ENCODE measurements around the gene MFSD2B.
"Not testable (repeated sequence)": the region's sequence is repeated elsewhere in the genome, so short reads cannot be mapped to it uniquely, and the experiment has no call there.

The MFSD2B gene

DNA sequence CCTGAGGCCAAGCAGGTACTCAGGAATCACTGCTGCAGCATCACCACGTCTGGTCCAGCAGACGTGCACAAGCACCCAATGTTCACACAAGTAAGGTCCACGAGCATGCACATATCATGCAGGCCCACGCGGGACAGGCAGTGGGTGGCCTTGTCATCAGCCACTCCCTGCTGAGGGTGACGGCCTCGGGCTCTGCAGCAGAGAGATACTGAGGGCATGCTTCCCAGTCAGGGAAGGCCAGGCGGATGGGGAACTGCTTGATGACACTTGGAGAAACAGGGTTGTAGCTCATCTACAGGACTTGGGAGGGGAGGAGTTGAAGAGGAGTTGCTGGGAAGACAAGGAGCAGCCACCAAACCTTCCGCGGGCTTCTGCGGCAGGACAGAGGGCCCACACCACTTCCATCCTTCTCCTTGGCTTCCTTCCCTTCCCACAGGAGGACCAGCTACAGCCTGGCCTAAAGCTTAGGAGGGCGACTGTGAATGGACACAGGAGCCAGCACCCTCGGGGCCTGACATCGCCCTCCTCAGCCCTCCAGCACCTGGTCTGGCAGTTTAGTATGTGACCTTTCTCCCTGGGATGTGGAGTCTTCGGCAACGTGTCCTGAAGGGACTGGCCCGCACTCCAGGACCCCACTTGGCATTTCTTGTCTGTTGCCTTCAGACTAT is 15.2 kb downstream of the MFSD2B start:
- Mint-ChIP-seq H3K36me3 (ENCODE audit: low read depth) (peaks cover 46% of the 10 kb centered on the region), H3K9me3 (no peaks in the 10 kb centered on the region), H3K27ac (no peak overlapping the region), H3K4me3 (no peak overlapping the region), H3K4me1 (ENCODE audit: low read depth) (no peaks in the 10 kb centered on the region), H3K27me3 (no peaks in the 10 kb centered on the region)
- intact Hi-C loops (cut with micrococcal nuclease): no loop called here

DNA sequence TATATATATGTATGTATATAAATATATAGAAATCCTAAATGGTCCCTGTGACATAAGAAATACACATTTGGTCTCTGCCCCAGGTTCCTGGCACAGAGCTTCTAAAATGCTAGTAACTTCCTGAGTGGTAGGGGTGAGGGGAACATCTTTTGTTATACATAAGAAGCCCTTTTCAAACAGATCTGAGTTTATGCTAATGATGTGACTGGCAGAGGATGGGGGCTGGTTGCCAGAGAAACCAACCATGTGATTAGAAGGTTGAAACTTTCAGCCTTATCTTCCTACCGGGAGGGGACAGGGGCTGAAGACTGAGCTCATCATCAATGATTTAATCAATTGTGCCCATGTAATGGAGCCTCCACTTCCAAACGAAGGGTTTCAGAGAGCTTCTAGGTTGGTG is 16.3 kb downstream of the MFSD2B start:
- intact Hi-C loops (cut with micrococcal nuclease): no loop called here
- Mint-ChIP-seq H3K36me3 (ENCODE audit: low read depth) (peaks cover 57% of the 10 kb centered on the region), H3K9me3 (no peaks in the 10 kb centered on the region), H3K27ac (no peak overlapping the region), H3K4me3 (no peak overlapping the region), H3K4me1 (ENCODE audit: low read depth) (no peaks in the 10 kb centered on the region), H3K27me3 (no peaks in the 10 kb centered on the region)

GRCh38 chr2:24038786-24039499 is 29.1 kb downstream of the MFSD2B start:
- Mint-ChIP-seq H3K27me3 (no peaks in the 10 kb centered on the region), H3K27ac (no peak overlapping the region), H3K9me3 (no peaks in the 10 kb centered on the region), H3K4me3 (no peak overlapping the region), H3K36me3 (ENCODE audit: low read depth) (peaks cover 18% of the 10 kb centered on the region), H3K4me1 (ENCODE audit: low read depth) (no peaks in the 10 kb centered on the region)
- intact Hi-C loops (cut with micrococcal nuclease): no loop called here

DNA sequence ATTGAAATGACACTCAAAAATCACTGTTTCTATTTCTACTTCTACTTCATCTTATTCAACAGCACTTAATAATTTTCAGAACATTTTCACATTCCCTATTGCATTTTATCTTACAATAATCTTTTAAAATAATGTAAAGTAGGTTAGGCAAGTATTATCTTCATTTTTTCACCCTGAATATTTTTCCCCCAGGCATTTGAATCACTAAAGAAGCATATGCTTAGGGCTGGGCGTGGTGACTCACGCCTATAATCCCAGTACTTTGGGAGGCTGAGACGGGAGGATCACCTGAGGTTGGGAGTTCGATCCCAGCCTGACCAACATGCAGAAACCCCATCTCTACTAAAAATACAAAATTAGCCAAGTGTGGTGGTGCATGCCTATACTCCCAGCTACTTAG is 30.6 kb downstream of the MFSD2B start:
- Mint-ChIP-seq H3K27me3 (no peaks in the 10 kb centered on the region), H3K27ac (no peak overlapping the region), H3K9me3 (no peaks in the 10 kb centered on the region), H3K4me1 (ENCODE audit: low read depth) (peaks cover 5% of the 10 kb centered on the region), H3K36me3 (ENCODE audit: low read depth) (peaks cover 18% of the 10 kb centered on the region), H3K4me3 (no peak overlapping the region)
- intact Hi-C loops (cut with micrococcal nuclease): no loop called here

- H3K27ac Mint-ChIP-seq: not testable (repeated sequence)
Measured at GRCh38 chr2:24043133-24043532, 33.2 kb downstream of the MFSD2B start.

GRCh38 chr2:24045511-24046508 is 35.9 kb downstream of the MFSD2B start:
- peaks cover 19% of the 10 kb centered on the region for H3K4me1 Mint-ChIP-seq (ENCODE audit: low read depth)
- peaks cover 17% of the 10 kb centered on the region for H3K27me3 Mint-ChIP-seq
- H3K4me3 Mint-ChIP-seq: no peak overlapping the region
- intact Hi-C loops (cut with micrococcal nuclease): loop anchor here (2.0 kb wide), 1 partner anchor 39 kb away; the partner anchor contains the start of gene TP53I3
- peaks cover 8% of the 10 kb centered on the region for H3K36me3 Mint-ChIP-seq (ENCODE audit: low read depth)
- H3K27ac Mint-ChIP-seq: no peak overlapping the region
- H3K9me3 Mint-ChIP-seq: no peaks in the 10 kb centered on the region

More at GRCh38 chr2:24043133-24043532, 33.2 kb downstream of the MFSD2B start:
- H3K9me3 Mint-ChIP-seq; intact Hi-C loops (cut with micrococcal nuclease); H3K27me3 Mint-ChIP-seq; H3K4me3 Mint-ChIP-seq: not testable (repeated sequence)
- peaks cover 19% of the 10 kb centered on the region for H3K4me1 Mint-ChIP-seq (ENCODE audit: low read depth)
- H3K36me3 Mint-ChIP-seq (ENCODE audit: low read depth): peaks cover 24% of the 10 kb centered on the region

DNA sequence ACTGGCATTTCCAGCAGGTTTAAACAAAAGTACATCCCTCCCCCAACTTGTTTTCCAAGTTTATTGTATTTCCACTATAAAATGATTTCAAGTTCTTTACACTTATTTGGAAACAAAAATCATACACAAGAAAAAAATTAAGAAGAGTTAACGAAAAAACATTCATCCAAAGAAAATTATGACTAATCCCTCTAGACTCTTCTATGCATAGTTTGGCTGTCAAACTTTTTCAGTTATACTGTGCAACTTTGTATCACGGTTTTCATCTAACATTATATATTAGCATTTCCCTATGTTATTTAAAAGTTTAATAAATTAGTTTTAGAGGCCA is 36.7 kb downstream of the MFSD2B start:
- intact Hi-C loops (cut with micrococcal nuclease): loop anchor here (2.0 kb wide), 1 partner anchor 38 kb away; the partner anchor contains the start of gene TP53I3
- Mint-ChIP-seq H3K9me3 (no peaks in the 10 kb centered on the region), H3K36me3 (ENCODE audit: low read depth) (peaks cover 8% of the 10 kb centered on the region), H3K4me1 (ENCODE audit: low read depth) (peaks cover 19% of the 10 kb centered on the region), H3K27me3 (peaks cover 17% of the 10 kb centered on the region), H3K4me3 (no peak overlapping the region), H3K27ac (peak overlapping the region; percentile 85)

DNA sequence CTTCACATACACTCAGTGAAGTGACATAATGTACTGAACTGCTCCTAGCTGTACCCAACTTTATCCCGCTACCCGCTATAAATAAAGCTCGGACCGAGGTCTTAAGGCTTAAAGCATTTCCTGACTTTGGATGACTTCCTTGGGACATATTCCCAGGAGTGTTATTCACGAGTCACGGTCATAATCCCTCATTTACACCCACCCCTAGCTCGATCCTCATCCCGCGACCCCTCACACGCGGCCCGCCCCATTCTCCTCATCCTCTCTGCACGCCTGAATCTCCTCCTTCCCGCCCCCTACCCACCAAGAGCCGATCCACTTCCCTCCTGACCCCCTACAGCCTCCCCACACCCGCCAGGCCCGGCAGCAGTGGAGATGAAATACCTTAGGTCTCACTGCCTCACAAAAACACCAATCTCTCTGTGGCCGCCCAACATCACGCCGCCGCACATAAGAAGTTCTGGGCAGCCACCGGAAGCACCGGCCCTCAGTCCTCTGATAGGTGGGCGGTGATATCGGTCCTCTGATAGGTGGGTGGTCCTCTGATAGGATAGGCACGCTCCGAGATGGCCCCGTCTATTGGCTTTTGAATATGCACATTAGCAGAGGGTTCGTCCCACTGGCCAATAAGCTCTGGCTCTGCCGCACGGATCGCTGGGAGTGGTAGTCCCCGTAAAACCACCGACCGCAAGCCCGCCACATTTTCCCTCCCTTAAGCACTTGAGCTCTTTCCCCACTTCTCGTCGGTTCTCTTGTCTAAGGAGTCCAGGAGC is 37.2 kb downstream of the MFSD2B start, which contains the start of gene WDCP:
TSS of gene WDCP (minus strand) at position 462 of the 773 bp plus-strand sequence. CDS start 7,897 bp downstream, outside the sequence.
- intact Hi-C loops (cut with micrococcal nuclease): loop anchor here (1.0 to 2.0 kb wide), 3 partner anchors 29 to 120 kb away; partner anchors contain the start of genes ATAD2B, SF3B6 and TP53I3
- Mint-ChIP-seq H3K9me3 (no peaks in the 10 kb centered on the region), H3K27me3 (peaks cover 17% of the 10 kb centered on the region)

DNA sequence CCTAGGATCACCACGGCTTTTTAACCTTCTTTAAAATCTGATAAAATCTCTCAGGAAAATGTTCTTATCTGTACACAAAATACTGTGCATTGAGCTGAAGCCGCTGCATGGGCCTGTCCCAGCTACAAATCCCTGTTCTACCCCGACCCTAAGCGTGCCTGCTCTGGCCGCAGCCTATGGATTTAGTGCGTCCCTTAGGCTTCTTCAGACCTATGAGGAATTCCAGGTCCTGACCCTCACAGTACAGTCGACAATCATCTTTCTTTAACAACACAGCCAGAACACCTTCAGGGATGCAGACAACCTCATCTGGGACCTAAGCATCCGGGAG is 37.8 kb downstream of the MFSD2B start:
- H3K4me3 Mint-ChIP-seq: peak overlapping the region; percentile 96
- H3K9me3 Mint-ChIP-seq: no peaks in the 10 kb centered on the region
- H3K36me3 Mint-ChIP-seq (ENCODE audit: low read depth): peaks cover 8% of the 10 kb centered on the region
- peaks cover 17% of the 10 kb centered on the region for H3K27me3 Mint-ChIP-seq
- peak overlapping the region; percentile 85 for H3K27ac Mint-ChIP-seq
- intact Hi-C loops (cut with micrococcal nuclease): loop anchor here (1.0 to 2.0 kb wide), 3 partner anchors 29 to 120 kb away; partner anchors contain the start of genes ATAD2B, SF3B6 and TP53I3
- peaks cover 19% of the 10 kb centered on the region for H3K4me1 Mint-ChIP-seq (ENCODE audit: low read depth)

More for the DNA sequence above, 37.2 kb downstream of the MFSD2B start, which contains the start of gene WDCP:
- Mint-ChIP-seq H3K27ac (peak within 1 kb of the TSS; percentile 85), H3K36me3 (ENCODE audit: low read depth) (peaks cover 8% of the 10 kb centered on the region), H3K4me1 (ENCODE audit: low read depth) (peaks cover 19% of the 10 kb centered on the region), H3K4me3 (peak within 1 kb of the TSS; percentile 96)

- Mint-ChIP-seq H3K4me3 (no peak overlapping the region), H3K27ac (no peak overlapping the region), H3K9me3 (no peaks in the 10 kb centered on the region), H3K4me1 (ENCODE audit: low read depth) (peaks cover 19% of the 10 kb centered on the region), H3K36me3 (ENCODE audit: low read depth) (peaks cover 8% of the 10 kb centered on the region), H3K27me3 (peaks cover 19% of the 10 kb centered on the region)
- intact Hi-C loops (cut with micrococcal nuclease): no loop called here
Measured at GRCh38 chr2:24048769-24049484, 39.0 kb downstream of the MFSD2B start.

DNA sequence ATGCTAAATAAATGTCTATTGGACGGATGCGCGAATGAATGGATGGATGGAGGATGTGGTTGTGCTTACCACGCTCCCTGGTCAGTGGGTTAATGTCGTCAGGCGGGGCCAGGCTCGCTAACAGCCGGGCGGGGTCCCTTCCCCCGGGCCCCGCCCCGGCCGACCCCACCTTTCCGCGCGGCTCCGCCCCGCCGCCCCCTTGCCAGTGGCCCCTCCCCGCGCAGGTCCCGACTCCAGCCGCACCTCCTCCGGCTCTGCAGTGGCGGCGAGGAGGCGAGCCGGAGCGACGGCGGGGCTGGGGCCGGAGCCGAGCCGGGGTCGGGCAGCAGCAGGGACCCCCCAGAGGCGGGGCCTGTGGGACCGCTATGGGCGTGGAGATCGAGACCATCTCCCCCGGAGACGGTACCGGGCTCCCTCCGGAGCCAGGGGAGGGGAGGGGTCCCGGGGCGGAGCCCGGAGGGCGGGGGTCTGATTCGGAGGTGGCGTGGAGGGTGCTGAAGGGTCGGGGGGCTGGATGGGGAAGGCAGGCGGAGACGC is 39.7 kb downstream of the MFSD2B start, which contains the start of gene FKBP1B:
TSS of gene FKBP1B (plus strand) at position 257 of the 537 bp plus-strand sequence. CDS start at position 366, 109 bp downstream.
- Mint-ChIP-seq H3K4me3 (no peak within 1 kb of the TSS), H3K4me1 (ENCODE audit: low read depth) (peaks cover 19% of the 10 kb centered on the region), H3K27ac (no peak within 1 kb of the TSS), H3K36me3 (ENCODE audit: low read depth) (peaks cover 8% of the 10 kb centered on the region), H3K9me3 (no peaks in the 10 kb centered on the region), H3K27me3 (peaks cover 19% of the 10 kb centered on the region)
- intact Hi-C loops (cut with micrococcal nuclease): no loop called here

Measured in dendritic cell treated with granulocyte-macrophage colony-stimulating factor and Interleukin-4, amounts not matched to agents 40 ng/mL and 50 ng/mL, for 4 days (primary cell).